Fibroblast of peridontal ligament (primary cell): ENCODE results near the gene PTPRN.
"Not testable (repeated sequence)": the region's sequence is repeated elsewhere in the genome, so short reads cannot be mapped to it uniquely, and the experiment has no call there.

Experiments
- DNase-seq: peaks from one replicate; pipeline ENCODE4 v3.0.0-alpha.2; 2010; ENCODE audit errors: extremely low read depth

PTPRN gene

DNA sequence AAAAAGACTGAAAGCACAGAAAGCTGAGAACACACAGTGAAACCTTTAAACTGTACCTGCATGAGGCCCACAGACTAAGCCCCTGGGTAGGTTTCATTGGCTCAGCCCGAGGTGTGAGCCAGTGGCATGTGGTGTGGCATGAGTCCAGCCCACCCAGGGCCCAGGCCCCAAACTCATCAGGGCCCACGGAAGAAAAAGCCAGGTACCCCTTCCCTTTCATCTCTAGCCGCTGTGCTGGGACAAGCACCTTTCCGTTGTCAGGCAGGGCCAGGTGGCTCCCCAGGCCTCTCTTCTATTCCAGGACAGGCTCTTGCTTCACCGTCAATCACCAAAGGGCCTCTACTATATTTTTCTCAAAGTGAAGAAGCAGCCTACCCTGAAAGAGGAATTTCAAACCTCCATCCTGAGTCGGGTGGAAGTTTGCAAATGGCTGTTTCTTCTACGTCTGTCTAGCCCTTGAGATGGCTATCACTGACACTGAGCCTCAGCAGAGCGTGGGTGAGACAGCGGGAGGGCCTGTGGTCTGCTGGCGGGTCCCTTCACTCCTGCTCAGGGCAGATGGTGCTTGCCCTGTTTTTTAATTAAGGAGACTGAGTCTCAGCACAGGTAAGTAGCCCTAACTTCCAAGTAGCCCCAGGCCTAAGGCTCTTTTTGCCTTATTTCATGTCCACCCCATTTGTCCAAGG, 21.5 kb downstream of the PTPRN start:
- no peak for DNase-seq

GRCh38 chr2:219287116-219287440, 22.1 kb downstream of the PTPRN start:
- DNase-seq: not testable (repeated sequence)

DNA sequence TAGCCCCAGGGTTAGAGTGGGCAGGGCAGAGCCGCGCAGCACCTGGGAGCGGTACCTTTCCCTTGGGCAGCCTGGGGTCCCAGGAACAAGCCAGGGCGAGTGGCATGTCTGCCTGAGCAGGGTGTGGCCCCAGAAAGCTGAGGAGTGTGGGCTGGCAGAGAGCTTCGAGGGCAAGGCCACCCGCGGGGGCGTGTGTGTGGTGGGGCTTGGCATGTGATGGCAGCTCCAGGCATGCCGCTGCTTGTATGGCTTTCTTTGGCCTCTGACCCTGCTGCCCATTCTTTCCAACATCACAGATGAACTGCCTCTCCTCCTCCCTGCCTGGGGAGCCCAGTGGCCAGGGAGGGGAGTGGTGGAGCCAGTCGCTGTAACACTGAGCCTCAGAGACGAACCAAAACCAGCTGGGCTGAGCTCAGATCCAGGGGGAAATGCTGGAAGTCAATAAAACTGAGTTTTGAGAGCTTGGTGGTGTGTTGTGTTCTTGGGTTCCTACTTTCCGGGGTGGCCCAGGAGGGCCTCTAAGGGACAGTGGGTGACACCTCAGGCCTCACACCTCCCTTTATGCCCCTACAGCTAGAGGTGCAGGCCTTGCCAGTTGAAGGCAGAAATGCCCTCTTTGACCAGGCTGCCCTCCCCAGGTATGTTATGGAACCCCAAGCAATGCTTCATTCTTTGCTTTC, 22.6 kb downstream of the PTPRN start:
- DNase-seq: peak; percentile 28

- peak; percentile 58 for DNase-seq
These were observed 23.2 kb downstream of the PTPRN start for GRCh38 chr2:219285894-219286425.

- DNase-seq: no peak
These were observed 23.8 kb downstream of the PTPRN start for GRCh38 chr2:219285373-219285735.

- no peak for DNase-seq
These were observed 24.5 kb downstream of the PTPRN start for GRCh38 chr2:219284501-219285372.

GRCh38 chr2:219282943-219283581, 26.1 kb downstream of the PTPRN start:
- no peak for DNase-seq

DNA sequence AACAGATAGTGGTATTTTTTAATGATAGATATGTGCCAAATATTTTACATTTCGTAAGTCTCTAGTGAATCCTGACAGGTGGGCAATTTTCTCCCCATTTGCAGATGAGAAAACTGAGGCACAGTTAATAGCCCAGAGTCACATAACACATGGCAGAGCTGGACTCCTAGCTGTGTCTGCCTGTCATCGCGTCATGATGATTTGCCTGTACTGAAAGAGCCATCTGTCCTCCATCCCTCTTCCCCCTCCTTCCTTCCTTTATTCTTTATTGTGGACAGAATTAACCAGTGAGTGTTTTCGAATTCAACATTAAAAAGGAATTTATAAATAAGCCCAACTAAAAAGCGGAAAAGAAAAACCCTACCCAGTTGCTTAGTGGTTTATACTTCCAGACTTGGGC, 26.8 kb downstream of the PTPRN start:
- DNase-seq: no peak

DNA sequence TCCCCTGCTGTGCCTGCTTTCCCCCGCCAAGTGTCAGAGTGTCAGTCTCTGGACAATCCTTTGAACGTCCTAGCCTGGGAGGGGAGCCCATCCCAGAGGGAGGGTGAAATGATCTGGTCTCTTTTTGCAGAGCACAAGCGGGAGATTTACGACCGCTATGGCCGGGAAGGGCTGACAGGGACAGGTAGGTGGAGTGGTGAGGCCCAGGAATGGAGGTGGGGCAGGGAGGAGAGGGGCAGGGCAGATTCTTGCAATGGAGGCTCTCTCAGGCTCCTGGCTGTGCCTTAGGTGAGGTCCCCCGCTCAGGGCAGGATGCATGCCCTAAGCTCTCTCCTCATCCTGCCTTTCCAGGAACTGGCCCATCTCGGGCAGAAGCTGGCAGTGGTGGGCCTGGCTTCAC, 27.6 kb downstream of the PTPRN start:
- no peak for DNase-seq

GRCh38 chr2:219280651-219281050, 28.6 kb downstream of the PTPRN start:
- DNase-seq: no peak

GRCh38 chr2:219279916-219280516, 29.2 kb downstream of the PTPRN start:
- no peak for DNase-seq

- DNase-seq: peak; percentile 98
These were observed 29.9 kb downstream of the PTPRN start, which contains the start of gene DNAJB2 for GRCh38 chr2:219279151-219279915. Gene DNAJB2, plus strand, starts transcription at chr2:219279366. Its CDS starts 468 bp downstream, at chr2:219279834.

DNA sequence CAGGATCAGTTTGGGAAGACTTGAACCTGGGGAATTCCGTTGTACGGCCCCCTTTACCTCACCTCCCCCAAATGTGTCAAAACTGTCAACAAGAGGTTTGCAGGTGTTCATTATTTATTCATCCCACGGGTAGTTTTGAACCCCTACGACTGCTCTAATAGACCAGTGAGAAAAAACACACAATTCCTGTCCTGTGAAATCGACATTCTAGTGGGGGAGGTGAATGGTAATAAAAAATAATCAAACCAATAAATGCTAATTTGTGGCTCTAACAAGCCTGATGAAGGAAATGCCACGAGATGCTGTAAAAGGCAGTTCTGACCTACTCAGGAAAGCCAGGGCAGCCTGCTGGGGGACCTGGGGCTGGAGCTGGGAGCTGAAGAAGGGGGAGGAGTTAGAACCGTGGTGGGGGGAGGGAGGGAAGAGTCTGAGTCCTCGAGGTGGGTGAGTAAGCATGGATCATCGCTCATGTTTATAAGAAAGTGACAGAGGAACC, 30.5 kb downstream of the PTPRN start:
- no peak for DNase-seq

DNA sequence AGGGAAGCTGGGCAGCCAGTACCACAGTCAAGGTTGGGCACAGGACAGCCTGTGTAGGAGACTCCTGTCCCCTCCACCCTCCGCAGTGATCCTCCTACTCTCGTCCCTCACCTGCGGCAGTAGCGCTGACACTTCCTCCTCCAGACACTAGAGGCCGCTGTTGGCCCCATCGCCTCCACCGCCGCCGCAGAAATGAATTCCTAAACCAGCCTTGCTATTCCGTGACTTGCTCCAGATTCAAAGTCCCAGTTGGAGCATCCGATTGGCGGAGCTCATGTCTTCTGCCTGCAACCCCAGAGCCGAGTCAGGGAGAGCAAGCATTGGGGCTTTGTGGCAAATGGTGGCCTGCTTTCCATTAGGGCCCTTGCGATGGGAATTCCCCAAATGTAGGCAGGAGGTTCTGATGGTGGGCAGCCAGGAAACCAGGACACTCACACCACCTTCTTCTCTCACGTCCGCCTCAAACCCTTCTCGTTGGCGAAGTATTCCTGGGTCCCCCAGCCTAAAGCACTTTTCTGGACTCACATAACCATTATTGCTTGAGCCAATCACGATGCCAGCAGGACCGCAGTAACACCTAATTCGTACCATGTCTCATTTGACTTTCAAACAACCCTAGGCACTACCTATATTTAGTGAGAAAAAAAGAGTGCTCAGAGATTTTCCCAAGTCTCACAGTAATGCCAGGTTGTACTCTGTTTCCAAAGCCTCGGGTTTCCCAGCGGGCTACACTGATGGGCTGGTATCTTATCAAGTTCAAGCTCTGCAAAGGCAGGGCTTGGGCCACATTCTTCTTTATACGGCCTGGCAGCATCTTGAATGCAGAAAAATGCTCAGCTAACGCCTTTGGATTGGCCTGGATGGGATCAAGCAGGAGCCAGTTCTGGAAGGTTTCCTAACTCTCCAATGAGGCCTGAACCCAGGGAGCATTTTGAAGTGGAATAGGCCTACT, 31.2 kb downstream of the PTPRN start:
- peak; percentile 82 for DNase-seq

GRCh38 chr2:219274361-219274921, 34.8 kb downstream of the PTPRN start:
- DNase-seq: peak; percentile 59

- no peak for DNase-seq
These were observed 35.3 kb downstream of the PTPRN start for GRCh38 chr2:219273937-219274336.

GRCh38 chr2:219272995-219273394, 36.2 kb downstream of the PTPRN start:
- no peak for DNase-seq

- DNase-seq: no peak
These were observed 36.8 kb downstream of the PTPRN start for GRCh38 chr2:219272356-219272755.

DNA sequence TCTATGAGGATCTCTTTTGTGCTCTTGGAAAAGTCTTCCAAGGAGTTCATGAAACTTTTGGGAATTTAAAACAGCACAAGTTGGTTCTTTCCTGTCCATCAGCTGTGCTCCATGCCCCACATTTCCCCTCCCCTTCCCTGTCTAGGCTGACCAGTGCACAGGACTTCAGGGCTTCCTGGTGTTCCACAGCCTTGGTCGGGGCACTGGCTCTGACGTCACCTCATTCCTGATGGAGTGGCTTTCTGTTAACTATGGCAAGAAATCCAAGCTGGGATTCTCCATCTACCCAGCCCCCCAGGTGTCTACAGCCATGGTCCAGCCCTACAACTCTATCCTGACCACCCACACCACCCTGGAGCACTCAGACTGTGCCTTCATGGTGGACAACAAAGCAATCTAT, 38.2 kb downstream of the PTPRN start:
- no peak for DNase-seq
